HL-60 (cell line): ENCODE measurements around the gene DCXR.

Source experiments
- DNase-seq, 2 experiments: peaks; one replicate each; pipeline ENCODE4 v3.0.0-alpha.2; 2010 to 2020; ENCODE audit warnings: low read depth in 1 of 2, low spot score in 1 of 2
- H3K27ac ChIP-seq: fragments of 250-450 bp; sonication (Bioruptor Pico); replicated peaks from 2 replicates; pipeline ENCODE4 v1.5.1; 2020; ENCODE audit warnings: mild to moderate bottlenecking, moderate library complexity
- H3K27me3 ChIP-seq: fragments of 250-450 bp; sonication (Bioruptor Pico); 2 replicates; pipeline ENCODE4 v1.5.1; 2021; ENCODE audit warnings: mild to moderate bottlenecking, moderate library complexity; ENCODE audit not compliant: insufficient read depth, poor library complexity, severe bottlenecking
- H3K4me3 ChIP-seq: replicated peaks from 2 replicates; pipeline ENCODE4 v1.5.1; 2011; ENCODE audit warnings: mild to moderate bottlenecking, control low read depth, low read length; ENCODE audit not compliant: insufficient read depth
- CTCF ChIP-seq: IDR thresholded peaks from one replicate; pipeline ENCODE4 v1.5.1; 2011; ENCODE audit warnings: low read length, control low read depth, inconsistent platforms; ENCODE audit not compliant: insufficient read depth
- GABPA ChIP-seq: IDR thresholded peaks from 2 replicates; pipeline ENCODE4 v1.6.1; 2012; ENCODE audit warnings: low read depth
- POLR2AphosphoS5 ChIP-seq: IDR thresholded peaks from 2 replicates; pipeline ENCODE4 v1.6.1; 2012; ENCODE audit warnings: low read depth
- REST ChIP-seq: IDR thresholded peaks from 2 replicates; pipeline ENCODE4 v1.6.1; 2012; ENCODE audit warnings: low read depth; ENCODE audit not compliant: insufficient replicate concordance
- SPI1 ChIP-seq: IDR thresholded peaks from 2 replicates; pipeline ENCODE4 v1.6.1; 2012; ENCODE audit warnings: low read depth, mild to moderate bottlenecking, borderline replicate concordance

The DCXR gene

GRCh38 chr17:82084373-82085030 is 47.0 kb upstream of the DCXR start:
- Histone ChIP-seq H3K27ac (no peak overlapping the region), H3K4me3 (no peak overlapping the region), H3K27me3 (no peaks in the 10 kb centered on the region)
- TF ChIP-seq REST = no peak
- no peak for TF ChIP-seq CTCF
- no peak for TF ChIP-seq GABPA
- TF ChIP-seq SPI1 = no peak
- TF ChIP-seq POLR2AphosphoS5 = no peak
- DNase-seq = no peak

- no peak; the same call in 1 of the 2 replicates for TF ChIP-seq POLR2AphosphoS5
- no peaks in the 10 kb centered on the region for H3K27me3 ChIP-seq
- no peak overlapping the region for H3K27ac ChIP-seq
- no peak overlapping the region for H3K4me3 ChIP-seq
- DNase-seq = no peak
Measured at GRCh38 chr17:82083533-82084359, 46.2 kb upstream of the DCXR start.

GRCh38 chr17:82083009-82083408 is 45.5 kb upstream of the DCXR start:
- TF ChIP-seq SPI1 (no peak), REST (no peak), CTCF (no peak), POLR2AphosphoS5 (no peak; the same call in 1 of the 2 replicates), GABPA (no peak)
- Histone ChIP-seq H3K27me3 (no peaks in the 10 kb centered on the region), H3K4me3 (no peak overlapping the region), H3K27ac (no peak overlapping the region)
- no peak for DNase-seq

GRCh38 chr17:82082456-82082855 is 45.0 kb upstream of the DCXR start:
- TF ChIP-seq SPI1 (no peak), REST (no peak), POLR2AphosphoS5 (no peak), CTCF (no peak), GABPA (no peak)

More at GRCh38 chr17:82082456-82082855, 45.0 kb upstream of the DCXR start:
- H3K4me3 ChIP-seq = no peak overlapping the region
- H3K27ac ChIP-seq = no peak overlapping the region
- DNase-seq = no peak
- H3K27me3 ChIP-seq = no peaks in the 10 kb centered on the region
